K562 (cell line): ENCODE results near the gene HSPA1L. TPM values are rescaled to one million over a fixed set of nuclear protein-coding genes. Genes with fewer than 3 reads are reported as not detected.

Experiments used
- CCNT2 ChIP-seq: IDR thresholded peaks from 2 replicates; pipeline ENCODE4 v1.6.1; 2011; ENCODE audit warnings: borderline replicate concordance, low read depth, mild to moderate bottlenecking, moderate library complexity, mixed read lengths, low read length; ENCODE audit not compliant: insufficient read length; ENCODE audit errors: extremely low read depth
- CUX1 ChIP-seq: fragments of 200-800 bp; sonication (Bioruptor generic); IDR thresholded peaks from 2 replicates; pipeline ENCODE4 v1.6.1; 2016; ENCODE audit warnings: missing genetic modification characterization, missing compliant biosample characterization
- E2F5 ChIP-seq: sonication (generic); formaldehyde crosslinking; IDR thresholded peaks from 2 replicates; pipeline ENCODE4 v1.8.0; 2022; ENCODE audit warnings: mild to moderate bottlenecking, missing genetic modification reagents
- HDAC1 ChIP-seq, 2 experiments: fragments of 450-650 bp; IDR thresholded peaks; 2 replicates each; pipeline ENCODE4 v1.6.1; 2016 to 2017; ENCODE audit warnings: inconsistent platforms in 1 of 2, mild to moderate bottlenecking in 1 of 2, moderate library complexity in 1 of 2
- MBD2 ChIP-seq: sonication (generic); IDR thresholded peaks from 2 replicates; pipeline ENCODE4 v1.6.1; 2016; ENCODE audit warnings: low read depth, borderline replicate concordance
- MCM3 ChIP-seq: fragments of 450-650 bp; IDR thresholded peaks from 2 replicates; pipeline ENCODE4 v1.6.1; 2016
- PBX2 ChIP-seq, 2 experiments: IDR thresholded peaks in 1 of 2; conservative IDR thresholded peaks in 1 of 2; 2 replicates each; pipeline ENCODE4 v1.6.1; 2016; ENCODE audit warnings: low read depth in 2 of 2, mild to moderate bottlenecking in 1 of 2, missing compliant biosample characterization in 1 of 2, missing genetic modification characterization in 1 of 2, moderate library complexity in 1 of 2
- RBM22 ChIP-seq: fragments of 200-400 bp; formaldehyde crosslinking; IDR thresholded peaks from 2 replicates; pipeline ENCODE4 v1.6.1; 2018; ENCODE audit warnings: low read length, low read depth; ENCODE audit not compliant: poor library complexity, severe bottlenecking
- SIX5 ChIP-seq, 2 experiments: IDR thresholded peaks; 2 replicates each; pipeline ENCODE4 v1.6.1; 2011; ENCODE audit warnings: low read length in 2 of 2, borderline replicate concordance in 1 of 2, low read depth in 1 of 2, mild to moderate bottlenecking in 1 of 2, moderate library complexity in 1 of 2; ENCODE audit not compliant: insufficient read depth in 1 of 2
- TBL1XR1 ChIP-seq, 2 experiments: IDR thresholded peaks; 2 replicates each; pipeline ENCODE4 v1.6.1; 2012; ENCODE audit warnings: improper control_type of control experiment in 2 of 2, low read length in 2 of 2, mild to moderate bottlenecking in 1 of 2
- TOE1 ChIP-seq, 2 experiments: fragments of 450-650 bp in 1 of 2; sonication (generic) in 1 of 2; formaldehyde crosslinking in 1 of 2; IDR thresholded peaks; 2 replicates each; pipeline versions ENCODE4 v1.7.1 to v1.8.0; 2016 to 2022; ENCODE audit warnings: borderline replicate concordance in 2 of 2, mild to moderate bottlenecking in 2 of 2, antibody characterized with exemption in 1 of 2, inconsistent platforms in 1 of 2, low read depth in 1 of 2, missing genetic modification reagents in 1 of 2, moderate library complexity in 1 of 2
- ZNF124 ChIP-seq: sonication (generic); formaldehyde crosslinking; IDR thresholded peaks from 2 replicates; pipeline ENCODE4 v1.8.1; 2022; ENCODE audit warnings: missing genetic modification reagents
- ZNF436 ChIP-seq: fragments of 250-450, 450-650 bp; sonication (Bioruptor Pico); formaldehyde crosslinking; IDR thresholded peaks from 2 replicates; pipeline ENCODE4 v1.7.0; 2020; ENCODE audit warnings: mild to moderate bottlenecking
- ZNF740 ChIP-seq, 3 experiments: fragments of 200-800 bp in 1 of 3; sonication (Bioruptor generic) in 1 of 3; sonication (generic) in 1 of 3; formaldehyde crosslinking in 1 of 3; IDR thresholded peaks; 2 replicates each; pipeline versions ENCODE4 v1.6.1 to v1.8.0; 2016 to 2022; ENCODE audit warnings: mild to moderate bottlenecking in 2 of 3, missing compliant biosample characterization in 2 of 3, missing genetic modification characterization in 2 of 3, missing genetic modification reagents in 1 of 3
- ZNF778 ChIP-seq: fragments of 450-650 bp; formaldehyde crosslinking; IDR thresholded peaks from 2 replicates; pipeline ENCODE4 v1.4.0; 2020; ENCODE audit warnings: mild to moderate bottlenecking, moderate library complexity
- polyA plus RNA-seq, 8 experiments: library from polyadenylated mRNA; depleted of rRNA in 4 of 8; stranded (reverse) in 5 of 8; unstranded in 3 of 8; fragments of >200 nt; fragmentation: Nextera tagmentation in 2 of 8; fragmentation: Illumina TruSeq in 1 of 8; extraction: Ambion mirVana in 2 of 8; extraction: Trizol in 1 of 8; gene quantifications; 2 replicates each; pipeline versions ENCODE4 v1.2.1 to v1.2.3, GENCODE V29; 2011 to 2014; ENCODE audit warnings: inconsistent platforms in 1 of 8, missing spikeins in 1 of 8
- total RNA-seq, 7 experiments: library from RNA; depleted of rRNA in 6 of 7; stranded (reverse); fragments of >200 nt in 6 of 7; fragmentation: Illumina TruSeq in 2 of 7; extraction: Trizol in 2 of 7; gene quantifications; 2 replicates each; pipeline versions ENCODE4 v1.2.1 to v1.2.3, GENCODE V29; 2011 to 2021; ENCODE audit warnings: low replicate concordance in 1 of 7

Gene HSPA1L
- total and polyA plus RNA-seq, 9 of the 15 experiments (the other 6 are each of a cell fraction or from before 2014, with no cell fraction given): 0.14 to 2.1 (median 1.3) TPM

- no peak; the same call in none of the 2 replicates for TF ChIP-seq ZNF740 (CRISPR knock-in tag; IDR thresholded peaks at IDR 0.05)
- TF ChIP-seq ZNF740 (tag; IDR thresholded peaks at IDR 0.05): no peak; a peak in 1 of 4 replicates
- no peak for TF ChIP-seq TOE1 (IDR thresholded peaks at IDR 0.05; ENCODE audit: borderline replicate concordance)
- no peak for TF ChIP-seq TOE1 (CRISPR knock-in tag; IDR thresholded peaks at IDR 0.05; ENCODE audit: borderline replicate concordance, low read depth)
- no peak for TF ChIP-seq RBM22
- TF ChIP-seq CUX1 (CRISPR knock-in tag): no peak
- no peak for TF ChIP-seq MBD2
- TF ChIP-seq SIX5 (IDR thresholded peaks at IDR 0.05; ENCODE audit: borderline replicate concordance in 1 of 2, insufficient read depth in 1 of 2, low read depth in 1 of 2, low read length in 2 of 2): no peak
- no peak for TF ChIP-seq ZNF436
- TF ChIP-seq TBL1XR1 (IDR thresholded peaks at IDR 0.05; ENCODE audit: low read length in 2 of 2): no peak
- peak; percentile 79 for TF ChIP-seq CCNT2
- no peak for TF ChIP-seq PBX2 (CRISPR knock-in tag; IDR thresholded peaks at IDR 0.05; ENCODE audit: low read depth)
- TF ChIP-seq PBX2 (tag; conservative IDR thresholded peaks at IDR 0.05; ENCODE audit: low read depth): no peak
- TF ChIP-seq HDAC1 (IDR thresholded peaks at IDR 0.05): peak in 1 of 2 experiments; percentile 66; a peak in 2 of 4 replicates
- TF ChIP-seq E2F5: no peak
- TF ChIP-seq ZNF778 (CRISPR knock-in tag): no peak
- no peak for TF ChIP-seq ZNF124 (CRISPR knock-in tag)
- TF ChIP-seq MCM3: no peak
These were observed 6.4 kb upstream of the HSPA1L start (continued) for GRCh38 chr6:31821301-31822035.
